ENCODE results near the gene SUMO2.
"Not testable (repeated sequence)": the region's sequence is repeated elsewhere in the genome, so short reads cannot be mapped to it uniquely, and the experiment has no call there.

DNA sequence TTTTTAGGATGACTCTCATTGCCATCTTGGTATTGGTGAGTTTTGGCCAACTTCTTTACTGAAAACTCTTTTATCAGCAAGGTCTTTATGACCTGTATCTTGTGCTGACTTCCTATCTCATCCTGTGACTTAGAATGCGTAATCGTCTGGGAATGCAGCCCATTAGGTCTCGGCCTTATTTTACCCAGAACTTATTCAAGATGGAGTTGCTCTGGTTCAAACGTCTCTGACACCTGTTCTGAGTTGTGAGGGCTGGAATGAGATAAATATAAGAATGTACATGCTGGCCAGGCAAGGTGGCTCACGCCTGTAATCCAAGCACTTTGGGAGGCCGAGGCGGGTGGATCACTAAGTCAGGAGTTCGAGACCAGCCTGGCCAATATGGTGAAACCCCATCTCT, 24.3 kb downstream of the SUMO2 start:
- not testable (repeated sequence) for TF ChIP-seq JUND (IDR thresholded peaks at IDR 0.05); RAD21 (IDR thresholded peaks at IDR 0.05; ENCODE audit: low read depth)

Measured in HCT116 (cell line).